Sigmoid colon (tissue), 4 donors: ENCODE measurements around the gene TSPYL2.

Source experiments
- CTCF ChIP-seq, 4 experiments: fragments of 450-650 bp in 3 of 4; fragments of 200-600 bp in 1 of 4; IDR thresholded peaks; one replicate each; pipeline ENCODE4 v1.5.1; 2016 to 2019; ENCODE audit warnings: antibody characterized with exemption in 4 of 4, mild to moderate bottlenecking in 3 of 4, moderate library complexity in 2 of 4
- EP300 ChIP-seq, 4 donors: sonication (generic); formaldehyde crosslinking; IDR thresholded peaks; one replicate each; pipeline ENCODE4 v1.6.1; 2017; ENCODE audit warnings: antibody characterized with exemption in 4 of 4
- POLR2A ChIP-seq, 2 donors: fragments of 450-650 bp; IDR thresholded peaks; one replicate each; pipeline ENCODE4 v1.6.1; 2016; ENCODE audit warnings: antibody characterized with exemption in 2 of 2, mild to moderate bottlenecking in 2 of 2, moderate library complexity in 2 of 2
- POLR2AphosphoS5 ChIP-seq, 4 donors: sonication (generic); formaldehyde crosslinking; IDR thresholded peaks; one replicate each; pipeline ENCODE4 v1.6.1; 2017; ENCODE audit warnings: antibody characterized with exemption in 4 of 4

GRCh38 chrX:53122013-53122412 lies 39.8 kb downstream of the TSPYL2 start:
- TF ChIP-seq CTCF (IDR thresholded peaks at IDR 0.05) (no peak), POLR2A (IDR thresholded peaks at IDR 0.05) (no peak), EP300 (IDR thresholded peaks at IDR 0.05) (no peak), POLR2AphosphoS5 (IDR thresholded peaks at IDR 0.05) (no peak)
